ENCODE results near the gene SFXN5.

The SFXN5 gene

GRCh38 chr2:72940786-72941185, 130.7 kb downstream of the SFXN5 start:
- DNase-seq (ENCODE audit: low spot score), result no peak

GRCh38 chr2:72940361-72940760, 131.2 kb downstream of the SFXN5 start:
- no peak for DNase-seq (ENCODE audit: low spot score)

- DNase-seq (ENCODE audit: low spot score), result no peak
These were observed 133.1 kb downstream of the SFXN5 start for GRCh38 chr2:72938455-72938854.

GRCh38 chr2:72937356-72937669, 134.2 kb downstream of the SFXN5 start:
- no peak for DNase-seq (ENCODE audit: low spot score)

- DNase-seq (ENCODE audit: low spot score), result no peak
These were observed 134.7 kb downstream of the SFXN5 start for GRCh38 chr2:72936660-72937355.

- no peak for DNase-seq (ENCODE audit: low spot score)
These were observed 135.9 kb downstream of the SFXN5 start for GRCh38 chr2:72935611-72935957.

GRCh38 chr2:72934683-72935610, 136.6 kb downstream of the SFXN5 start:
- no peak for DNase-seq (ENCODE audit: low spot score)

GRCh38 chr2:72933646-72934151, 137.8 kb downstream of the SFXN5 start:
- no peak for DNase-seq (ENCODE audit: low spot score)

GRCh38 chr2:72933207-72933606, 138.3 kb downstream of the SFXN5 start:
- no peak for DNase-seq (ENCODE audit: low spot score)

GRCh38 chr2:72932805-72933204, 138.7 kb downstream of the SFXN5 start:
- DNase-seq (ENCODE audit: low spot score), result no peak

GRCh38 chr2:72932045-72932740, 139.3 kb downstream of the SFXN5 start:
- DNase-seq (ENCODE audit: low spot score), result no peak

GRCh38 chr2:72931280-72931910, 140.1 kb downstream of the SFXN5 start:
- no peak for DNase-seq (ENCODE audit: low spot score)

- no peak for DNase-seq (ENCODE audit: low spot score)
These were observed 142.5 kb downstream of the SFXN5 start for GRCh38 chr2:72929010-72929409.

GRCh38 chr2:72927619-72928550, 143.6 kb downstream of the SFXN5 start:
- DNase-seq (ENCODE audit: low spot score), result no peak

GRCh38 chr2:72926811-72927465, 144.6 kb downstream of the SFXN5 start:
- DNase-seq (ENCODE audit: low spot score), result no peak

GRCh38 chr2:72926368-72926767, 145.1 kb downstream of the SFXN5 start:
- no peak for DNase-seq (ENCODE audit: low spot score)

- DNase-seq (ENCODE audit: low spot score), result no peak
These were observed 146.1 kb downstream of the SFXN5 start for GRCh38 chr2:72925328-72925943.

- no peak for DNase-seq (ENCODE audit: low spot score)
These were observed 146.9 kb downstream of the SFXN5 start for GRCh38 chr2:72924353-72925240.

GRCh38 chr2:72923833-72924352, 147.6 kb downstream of the SFXN5 start:
- no peak for DNase-seq (ENCODE audit: low spot score)

All from hematopoietic multipotent progenitor cell treated with erythropoietin and hydrocortisone succinate and interleukin-3 and kit ligand, for 15 days (in vitro differentiated cells).